ENCODE results near the gene RNF10. TPM values are rescaled to one million over a fixed set of nuclear protein-coding genes. Genes with fewer than 3 reads are reported as not detected.
"Not testable (repeated sequence)": the region's sequence is repeated elsewhere in the genome, so short reads cannot be mapped to it uniquely, and the experiment has no call there.

RNF10 gene
- total RNA-seq, 2 donors from 2014 or later = 198 to 200 TPM

GRCh38 chr12:120588948-120589930 lies 55.1 kb downstream of the RNF10 start:
- Mint-ChIP-seq H3K27ac (no peak overlapping the region), H3K27me3 (ENCODE audit: low read depth) (no peaks in the 10 kb centered on the region), H3K9me3 (no peaks in the 10 kb centered on the region), H3K4me3 (no peak overlapping the region), H3K36me3 (ENCODE audit: insufficient read depth in 2 of 2) (no peaks in the 10 kb centered on the region), H3K4me1 (ENCODE audit: low read depth) (peaks cover 1% of the 10 kb centered on the region)
- no peak for ATAC-seq (replicated peaks in 1 of 2)
- no peak for DNase-seq

DNA sequence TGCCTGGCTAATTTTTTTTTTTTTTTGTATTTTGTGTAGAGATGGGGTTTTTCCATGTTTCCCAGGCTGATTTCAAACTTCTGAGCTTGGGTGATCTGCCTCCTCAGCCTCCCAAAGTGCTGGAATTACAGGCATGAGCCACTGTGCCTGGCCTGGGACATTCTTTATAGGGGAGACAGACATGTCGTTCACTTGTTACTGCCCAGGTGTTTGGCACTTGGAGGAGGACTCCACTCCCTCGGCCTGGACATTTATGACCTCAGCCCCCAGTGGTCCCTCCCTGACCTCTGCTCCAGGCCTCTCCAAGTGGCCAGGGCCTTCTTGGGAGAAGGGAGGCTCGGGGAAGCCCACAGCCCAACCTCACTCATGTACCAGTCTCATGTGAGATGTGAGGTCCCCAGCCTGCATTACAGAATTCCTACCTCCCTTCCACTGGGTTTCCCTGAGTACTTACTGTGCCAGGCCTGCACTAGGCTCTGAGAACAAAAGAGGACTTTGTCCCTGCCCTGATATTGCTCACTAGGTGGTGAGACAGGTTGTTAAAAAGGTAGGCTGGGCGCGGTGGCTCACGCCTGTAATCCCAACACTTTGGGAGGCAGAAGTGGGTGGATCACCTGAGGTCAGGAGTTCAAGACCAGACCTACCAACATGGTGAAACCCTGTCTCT lies 56.7 kb downstream of the RNF10 start:
- Mint-ChIP-seq H3K9me3 (no peaks in the 10 kb centered on the region), H3K4me1 (ENCODE audit: low read depth) (no peaks in the 10 kb centered on the region), H3K4me3 (no peak overlapping the region), H3K36me3 (ENCODE audit: insufficient read depth in 2 of 2) (no peaks in the 10 kb centered on the region), H3K27ac (no peak overlapping the region), H3K27me3 (ENCODE audit: low read depth) (no peaks in the 10 kb centered on the region)
- ATAC-seq (replicated peaks in 1 of 2) = no peak
- DNase-seq = no peak

GRCh38 chr12:120592121-120593049 lies 58.2 kb downstream of the RNF10 start:
- Mint-ChIP-seq H3K27ac (no peak overlapping the region), H3K27me3 (ENCODE audit: low read depth) (no peaks in the 10 kb centered on the region), H3K36me3 (ENCODE audit: insufficient read depth in 2 of 2) (no peaks in the 10 kb centered on the region), H3K4me3 (no peak overlapping the region), H3K4me1 (ENCODE audit: low read depth) (no peaks in the 10 kb centered on the region), H3K9me3 (no peaks in the 10 kb centered on the region)
- DNase-seq = no peak
- ATAC-seq (replicated peaks in 1 of 2) = no peak

DNA sequence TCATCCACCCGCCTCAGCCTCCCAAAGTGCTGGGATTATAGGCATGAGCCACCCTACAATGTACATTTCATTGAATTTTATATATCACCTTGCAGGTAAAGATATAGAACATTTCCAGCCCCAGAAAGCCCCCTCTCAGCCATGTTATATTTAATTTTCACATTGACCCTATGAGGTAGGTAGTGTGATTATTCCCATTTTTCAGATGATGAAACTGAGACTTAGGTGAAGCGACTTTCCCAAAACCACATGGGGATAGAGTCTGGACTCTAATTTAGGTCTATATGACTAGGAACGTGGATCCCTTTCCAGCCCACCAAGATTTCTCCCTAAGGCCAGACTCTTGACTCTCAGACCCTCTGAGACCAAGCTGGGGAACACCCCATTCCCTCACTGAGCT lies 62.7 kb downstream of the RNF10 start:
- no peak overlapping the region for H3K27ac Mint-ChIP-seq
- DNase-seq = no peak

GRCh38 chr12:120597861-120598260 lies 63.7 kb downstream of the RNF10 start:
- Mint-ChIP-seq H3K4me3 (no peak overlapping the region), H3K9me3 (no peaks in the 10 kb centered on the region), H3K27ac (no peak overlapping the region), H3K36me3 (ENCODE audit: insufficient read depth in 2 of 2) (no peaks in the 10 kb centered on the region), H3K4me1 (ENCODE audit: low read depth) (no peaks in the 10 kb centered on the region), H3K27me3 (ENCODE audit: low read depth) (peaks cover 27% of the 10 kb centered on the region)
- ATAC-seq (replicated peaks in 1 of 2) (no peak), DNase-seq (no peak)

More for the DNA sequence above, 62.7 kb downstream of the RNF10 start:
- no peak for ATAC-seq (replicated peaks in 1 of 2)
- Mint-ChIP-seq H3K27me3 (ENCODE audit: low read depth) (peaks cover 18% of the 10 kb centered on the region), H3K36me3 (ENCODE audit: insufficient read depth in 2 of 2) (no peaks in the 10 kb centered on the region), H3K4me3 (no peak overlapping the region), H3K9me3 (no peaks in the 10 kb centered on the region), H3K4me1 (ENCODE audit: low read depth) (no peaks in the 10 kb centered on the region)

GRCh38 chr12:120598674-120599463 lies 64.7 kb downstream of the RNF10 start:
- Mint-ChIP-seq H3K4me1 (ENCODE audit: low read depth) (no peaks in the 10 kb centered on the region), H3K36me3 (ENCODE audit: insufficient read depth in 2 of 2) (no peaks in the 10 kb centered on the region), H3K27ac (no peak overlapping the region), H3K9me3 (no peaks in the 10 kb centered on the region), H3K4me3 (no peak overlapping the region), H3K27me3 (ENCODE audit: low read depth) (peaks cover 27% of the 10 kb centered on the region)
- ATAC-seq (replicated peaks in 1 of 2) (no peak), DNase-seq (no peak)

DNA sequence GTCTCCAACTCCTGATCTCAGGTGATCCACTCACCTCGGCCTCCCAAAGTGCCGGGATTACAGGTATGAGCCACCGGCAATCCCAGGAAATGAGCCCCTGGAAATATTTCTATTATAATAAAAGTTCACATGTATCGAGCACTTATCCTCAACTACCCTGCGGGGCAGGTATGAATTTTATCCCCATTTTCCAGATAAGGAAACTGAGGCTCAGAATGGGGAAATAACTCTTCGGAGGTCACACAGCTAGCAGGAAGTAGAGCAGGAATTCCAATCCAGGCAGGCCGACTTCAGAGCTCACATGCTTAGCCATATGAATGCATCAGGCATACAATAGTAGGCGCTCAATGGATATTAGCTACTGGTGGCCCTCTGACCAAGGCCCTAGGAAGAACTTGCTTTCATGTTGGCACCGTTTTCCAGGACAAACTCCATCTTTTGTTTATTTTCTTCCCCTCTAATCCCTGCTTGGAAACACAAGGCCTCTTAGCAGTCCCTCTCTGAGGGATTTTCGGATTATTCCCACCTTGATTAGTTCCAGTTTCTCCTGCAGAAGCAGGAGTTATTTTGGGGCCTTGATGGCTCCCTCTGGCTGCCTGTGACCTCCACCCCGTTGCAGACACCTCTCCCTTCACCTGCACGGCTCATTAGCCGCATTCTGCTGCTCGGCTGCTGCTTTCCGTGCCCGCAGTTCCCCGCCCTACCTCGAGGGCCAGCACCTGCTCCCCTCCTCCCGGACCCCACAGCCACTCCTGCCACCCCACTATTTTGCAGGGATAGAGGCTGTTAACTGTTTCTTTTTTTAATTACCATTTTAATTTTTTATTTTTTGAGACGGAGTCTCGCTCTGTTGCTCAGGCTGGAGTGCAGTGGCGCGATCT lies 65.8 kb downstream of the RNF10 start:
- ATAC-seq (replicated peaks in 1 of 2) (no peak), DNase-seq (no peak)
- no peaks in the 10 kb centered on the region for H3K9me3 Mint-ChIP-seq
- H3K27ac Mint-ChIP-seq = no peak overlapping the region
- no peak overlapping the region for H3K4me3 Mint-ChIP-seq
- H3K27me3 Mint-ChIP-seq (ENCODE audit: low read depth) = peaks cover 27% of the 10 kb centered on the region
- H3K36me3 Mint-ChIP-seq (ENCODE audit: insufficient read depth in 2 of 2) = no peaks in the 10 kb centered on the region
- no peaks in the 10 kb centered on the region for H3K4me1 Mint-ChIP-seq (ENCODE audit: low read depth)

GRCh38 chr12:120602416-120602815 lies 68.3 kb downstream of the RNF10 start:
- not testable (repeated sequence) for ATAC-seq (replicated peaks in 1 of 2); H3K27ac Mint-ChIP-seq; H3K4me3 Mint-ChIP-seq; H3K9me3 Mint-ChIP-seq; DNase-seq; H3K36me3 Mint-ChIP-seq (ENCODE audit: insufficient read depth in 2 of 2); H3K4me1 Mint-ChIP-seq (ENCODE audit: low read depth)
- peaks cover 27% of the 10 kb centered on the region for H3K27me3 Mint-ChIP-seq (ENCODE audit: low read depth)

DNA sequence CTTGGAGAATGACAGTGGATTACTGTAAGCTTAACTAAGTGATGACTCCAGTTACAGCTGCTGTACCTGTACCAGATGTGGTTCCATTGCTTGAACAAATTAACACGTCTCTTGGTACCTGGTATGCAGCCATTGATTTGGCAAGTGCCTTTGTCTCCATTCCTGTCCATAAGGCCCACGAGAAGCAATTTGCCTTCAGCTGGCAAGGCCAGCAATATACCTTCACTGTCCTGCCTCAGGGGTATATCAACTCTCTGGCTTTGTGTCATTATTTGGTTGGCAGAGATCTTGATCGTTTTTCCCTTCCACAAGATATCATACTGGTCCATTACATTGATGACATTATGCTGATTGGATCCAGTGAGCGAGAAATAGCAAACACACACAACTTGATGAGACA lies 76.4 kb downstream of the RNF10 start:
- peaks cover 12% of the 10 kb centered on the region for H3K4me1 Mint-ChIP-seq (ENCODE audit: low read depth)
- H3K9me3 Mint-ChIP-seq = no peaks in the 10 kb centered on the region
- no peak overlapping the region for H3K4me3 Mint-ChIP-seq
- no peaks in the 10 kb centered on the region for H3K36me3 Mint-ChIP-seq (ENCODE audit: insufficient read depth in 2 of 2)
- ATAC-seq (replicated peaks in 1 of 2) (no peak), DNase-seq (no peak)
- H3K27me3 Mint-ChIP-seq (ENCODE audit: low read depth) = no peaks in the 10 kb centered on the region
- H3K27ac Mint-ChIP-seq = no peak overlapping the region

- not testable (repeated sequence) for H3K9me3 Mint-ChIP-seq; H3K27ac Mint-ChIP-seq; ATAC-seq (replicated peaks in 1 of 2); DNase-seq; H3K4me3 Mint-ChIP-seq; H3K36me3 Mint-ChIP-seq (ENCODE audit: insufficient read depth in 2 of 2); H3K27me3 Mint-ChIP-seq (ENCODE audit: low read depth)
- H3K4me1 Mint-ChIP-seq (ENCODE audit: low read depth) = peaks cover 12% of the 10 kb centered on the region
Measured at GRCh38 chr12:120611534-120611933, 77.4 kb downstream of the RNF10 start.

DNA sequence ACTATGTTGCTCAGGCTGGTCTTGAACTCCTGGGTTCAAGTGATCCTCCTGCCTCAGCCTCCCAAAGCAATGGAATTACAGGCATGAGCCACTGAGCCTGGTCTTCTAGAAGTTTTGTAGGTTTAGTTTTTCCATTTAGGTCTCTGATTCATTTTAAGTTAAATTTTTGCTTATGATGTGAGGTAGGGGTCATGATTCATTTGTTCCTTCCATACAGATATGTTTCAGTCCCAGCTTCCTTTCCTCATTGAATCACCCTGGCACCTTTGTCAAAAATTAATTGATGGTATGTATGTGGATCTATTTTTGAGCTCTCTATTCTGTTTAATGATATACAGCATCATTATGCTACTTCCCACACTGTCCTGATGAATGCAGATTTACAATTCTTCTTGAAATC lies 80.7 kb downstream of the RNF10 start:
- Mint-ChIP-seq H3K27me3 (ENCODE audit: low read depth) (peaks cover 9% of the 10 kb centered on the region), H3K36me3 (ENCODE audit: insufficient read depth in 2 of 2) (no peaks in the 10 kb centered on the region), H3K4me3 (no peak overlapping the region), H3K9me3 (no peaks in the 10 kb centered on the region), H3K27ac (peak overlapping the region; percentile 35), H3K4me1 (ENCODE audit: low read depth) (peaks cover 12% of the 10 kb centered on the region)
- ATAC-seq (replicated peaks in 1 of 2) = peak in 1 of 2 donors; percentile 45
- no peak for DNase-seq
